Inferior parietal cortex (tissue), 1 donor: ENCODE data around the gene GDF2.

Experiments
- DNase-seq: peaks from one replicate; pipeline ENCODE4 v3.0.0-alpha.2; 2016; ENCODE audit errors: extremely low spot score

GDF2 gene

GRCh38 chr10:47291682-47292081 is 30.6 kb upstream of the GDF2 start:
- DNase-seq: no peak

GRCh38 chr10:47294057-47294456 is 28.2 kb upstream of the GDF2 start:
- no peak for DNase-seq

GRCh38 chr10:47294501-47294900 is 27.8 kb upstream of the GDF2 start:
- no peak for DNase-seq

GRCh38 chr10:47295411-47295810 is 26.8 kb upstream of the GDF2 start:
- DNase-seq: no peak

- DNase-seq: no peak
These were observed 25.9 kb upstream of the GDF2 start for GRCh38 chr10:47296156-47296894.

- DNase-seq: no peak
These were observed 25.3 kb upstream of the GDF2 start for GRCh38 chr10:47296941-47297340.

- no peak for DNase-seq
These were observed 24.3 kb upstream of the GDF2 start for GRCh38 chr10:47297866-47298540.

- DNase-seq: no peak
These were observed 23.5 kb upstream of the GDF2 start for GRCh38 chr10:47298715-47299114.

- no peak for DNase-seq
These were observed 22.4 kb upstream of the GDF2 start, which contains the start of gene GDF10 for GRCh38 chr10:47299611-47300428. GDF10 (plus strand) TSS chr10:47300197; CDS start chr10:47300652, 455 bp downstream.

GRCh38 chr10:47300429-47300931 is 21.8 kb upstream of the GDF2 start:
- DNase-seq: no peak

- DNase-seq: no peak
These were observed 20.4 kb upstream of the GDF2 start for GRCh38 chr10:47301833-47302232.

- no peak for DNase-seq
These were observed 19.1 kb upstream of the GDF2 start for GRCh38 chr10:47303105-47303504.

- DNase-seq: no peak
These were observed 18.4 kb upstream of the GDF2 start for GRCh38 chr10:47303866-47304265.

- no peak for DNase-seq
These were observed 16.7 kb upstream of the GDF2 start for GRCh38 chr10:47305566-47305965.

- no peak for DNase-seq
These were observed 15.7 kb upstream of the GDF2 start for GRCh38 chr10:47306387-47307210.

GRCh38 chr10:47307381-47307780 is 14.9 kb upstream of the GDF2 start:
- DNase-seq: no peak

GRCh38 chr10:47308775-47309174 is 13.5 kb upstream of the GDF2 start:
- DNase-seq: no peak

GRCh38 chr10:47309408-47310089 is 12.7 kb upstream of the GDF2 start:
- no peak for DNase-seq

GRCh38 chr10:47310090-47310505 is 12.2 kb upstream of the GDF2 start:
- no peak for DNase-seq

- no peak for DNase-seq
These were observed 10.9 kb upstream of the GDF2 start for GRCh38 chr10:47311193-47311931.
